ENCODE measurements around the gene RTN1.

The RTN1 gene

GRCh38 chr14:59564366-59564765 is 306.2 kb downstream of the RTN1 start:
- DNase-seq (ENCODE audit: low read depth): no peak

GRCh38 chr14:59547310-59547709 is 323.3 kb downstream of the RTN1 start:
- no peak for DNase-seq (ENCODE audit: low read depth)

Measured in stromal cell of bone marrow (primary cell).